ENCODE data around the gene INPP4A.

Gene INPP4A

GRCh38 chr2:98453083-98453482 lies 8.4 kb downstream of the INPP4A start (continued):
- TF ChIP-seq CSRNP3 (CRISPR knock-in tag; IDR thresholded peaks at IDR 0.05) (no peak), CREB5 (CRISPR knock-in tag; IDR thresholded peaks at IDR 0.05; ENCODE audit: low read depth) (no peak), RARB (CRISPR knock-in tag; IDR thresholded peaks at IDR 0.05) (no peak), ZFP3 (CRISPR knock-in tag; IDR thresholded peaks at IDR 0.05) (no peak)

- TF ChIP-seq CREB5 (CRISPR knock-in tag; IDR thresholded peaks at IDR 0.05; ENCODE audit: low read depth), result no peak
- no peak for TF ChIP-seq POU6F1 (CRISPR knock-in tag; IDR thresholded peaks at IDR 0.05; ENCODE audit: borderline replicate concordance, low read depth)
- TF ChIP-seq ZNF70 (CRISPR knock-in tag; IDR thresholded peaks at IDR 0.05), result no peak
- no peak for TF ChIP-seq ZFP30 (CRISPR knock-in tag; IDR thresholded peaks at IDR 0.05)
- no peak for TF ChIP-seq OSR1 (CRISPR knock-in tag; IDR thresholded peaks at IDR 0.05)
- no peak for TF ChIP-seq ESRRG (CRISPR knock-in tag; IDR thresholded peaks at IDR 0.05)
- TF ChIP-seq SNAI2 (CRISPR knock-in tag; IDR thresholded peaks at IDR 0.05), result no peak
- TF ChIP-seq PATZ1 (CRISPR knock-in tag; IDR thresholded peaks at IDR 0.05; ENCODE audit: borderline replicate concordance), result no peak
- TF ChIP-seq CSDC2 (CRISPR knock-in tag; IDR thresholded peaks at IDR 0.05), result no peak
- TF ChIP-seq TOX (CRISPR knock-in tag; IDR thresholded peaks at IDR 0.05; ENCODE audit: borderline replicate concordance), result no peak
- no peak for TF ChIP-seq ZNF8 (CRISPR knock-in tag; IDR thresholded peaks at IDR 0.05)
- no peak for TF ChIP-seq ISL1 (CRISPR knock-in tag; IDR thresholded peaks at IDR 0.05)
- TF ChIP-seq RARB (CRISPR knock-in tag; IDR thresholded peaks at IDR 0.05), result no peak
- TF ChIP-seq ARNTL (CRISPR knock-in tag; IDR thresholded peaks at IDR 0.05; ENCODE audit: borderline replicate concordance, low read depth), result no peak
- TF ChIP-seq PPARA (CRISPR knock-in tag; IDR thresholded peaks at IDR 0.05; ENCODE audit: borderline replicate concordance), result no peak
- TF ChIP-seq BACH2 (CRISPR knock-in tag; IDR thresholded peaks at IDR 0.05; ENCODE audit: borderline replicate concordance), result no peak
- no peak for TF ChIP-seq TCF4 (CRISPR knock-in tag; IDR thresholded peaks at IDR 0.05; ENCODE audit: borderline replicate concordance)
- TF ChIP-seq ZNF565 (CRISPR knock-in tag; conservative IDR thresholded peaks at IDR 0.05; ENCODE audit: low read depth), result no peak
- TF ChIP-seq GLIS3 (CRISPR knock-in tag; IDR thresholded peaks at IDR 0.05), result no peak
- TF ChIP-seq CSRNP3 (CRISPR knock-in tag; IDR thresholded peaks at IDR 0.05), result no peak
Observed at GRCh38 chr2:98453531-98453930, 8.9 kb downstream of the INPP4A start.

GRCh38 chr2:98454073-98454472 lies 9.4 kb downstream of the INPP4A start:
- 0 out of 2 replicates have a peak, but pooled peaks have one; percentile 15 for TF ChIP-seq TOX (CRISPR knock-in tag; IDR thresholded peaks at IDR 0.05; ENCODE audit: borderline replicate concordance)
- no peak for TF ChIP-seq PATZ1 (CRISPR knock-in tag; IDR thresholded peaks at IDR 0.05; ENCODE audit: borderline replicate concordance)
- TF ChIP-seq ISL1 (CRISPR knock-in tag; IDR thresholded peaks at IDR 0.05), result 0 out of 2 replicates have a peak, but pooled peaks have one; percentile 24
- ATAC-seq, result peak; percentile 81

More at GRCh38 chr2:98453531-98453930, 8.9 kb downstream of the INPP4A start:
- ATAC-seq, result no peak

Data from SK-N-SH treated with all-trans-retinoic acid at 6 μM for 48 hours (cell line).